Measurements from ENCODE around the gene RGS7. TPM values are rescaled to one million over a fixed set of nuclear protein-coding genes. Genes with fewer than 3 reads are reported as not detected.

Gene RGS7
- total and polyA plus RNA-seq, 2 donors from 2014 or later: 3.6 TPM; not detected in 1

GRCh38 chr1:240803151-240803550 lies 553.9 kb downstream of the RGS7 start:
- TF ChIP-seq CTCF (IDR thresholded peaks at IDR 0.05; ENCODE audit: borderline replicate concordance, extremely low read depth, insufficient read depth): no peak
- intact Hi-C loops (cut with DNase I): no loop called here
- Histone ChIP-seq H3K27ac (ENCODE audit: low read depth in 2 of 2, low read length in 2 of 2) (no peak overlapping the region), H3K9me3 (ENCODE audit: control insufficient read depth in 2 of 3, insufficient read depth in 1 of 3, low read length in 3 of 3) (no peaks in the 10 kb centered on the region), H3K36me3 (ENCODE audit: control insufficient read depth in 2 of 3, insufficient read depth in 3 of 3, low read length in 3 of 3) (no peaks in the 10 kb centered on the region), H3K27me3 (ENCODE audit: control insufficient read depth, insufficient read depth, low read length) (no peaks in the 10 kb centered on the region), H3K9ac (ENCODE audit: low read length in 3 of 3) (no peak overlapping the region), H3K4me3 (ENCODE audit: low read length in 3 of 3) (no peak overlapping the region), H3K4me1 (ENCODE audit: control insufficient read depth in 2 of 3, insufficient read depth in 2 of 3, low read depth in 1 of 3, low read length in 3 of 3) (no peaks in the 10 kb centered on the region)
- DNase-seq (no peak), FAIRE-seq (no peak)

GRCh38 chr1:240802271-240802670 lies 554.7 kb downstream of the RGS7 start:
- intact Hi-C loops (cut with DNase I): no loop called here
- FAIRE-seq (no peak), DNase-seq (no peak)
- Histone ChIP-seq H3K27ac (ENCODE audit: low read depth in 2 of 2, low read length in 2 of 2) (no peak overlapping the region), H3K36me3 (ENCODE audit: control insufficient read depth in 2 of 3, insufficient read depth in 3 of 3, low read length in 3 of 3) (no peaks in the 10 kb centered on the region), H3K4me3 (ENCODE audit: low read length in 3 of 3) (no peak overlapping the region), H3K27me3 (ENCODE audit: control insufficient read depth, insufficient read depth, low read length) (no peaks in the 10 kb centered on the region), H3K9me3 (ENCODE audit: control insufficient read depth in 2 of 3, insufficient read depth in 1 of 3, low read length in 3 of 3) (no peaks in the 10 kb centered on the region), H3K9ac (ENCODE audit: low read length in 3 of 3) (no peak overlapping the region), H3K4me1 (ENCODE audit: control insufficient read depth in 2 of 3, insufficient read depth in 2 of 3, low read depth in 1 of 3, low read length in 3 of 3) (no peaks in the 10 kb centered on the region)
- no peak for TF ChIP-seq CTCF (IDR thresholded peaks at IDR 0.05; ENCODE audit: borderline replicate concordance, extremely low read depth, insufficient read depth)

GRCh38 chr1:240801442-240801841 lies 555.6 kb downstream of the RGS7 start:
- H3K4me3 ChIP-seq (ENCODE audit: low read length in 3 of 3): no peak overlapping the region
- no peak for DNase-seq
- no peak for TF ChIP-seq CTCF (IDR thresholded peaks at IDR 0.05; ENCODE audit: borderline replicate concordance, extremely low read depth, insufficient read depth)
- no peaks in the 10 kb centered on the region for H3K4me1 ChIP-seq (ENCODE audit: control insufficient read depth in 2 of 3, insufficient read depth in 2 of 3, low read depth in 1 of 3, low read length in 3 of 3)
- FAIRE-seq: no peak
- H3K9ac ChIP-seq (ENCODE audit: low read length in 3 of 3): no peak overlapping the region
- no peaks in the 10 kb centered on the region for H3K36me3 ChIP-seq (ENCODE audit: control insufficient read depth in 2 of 3, insufficient read depth in 3 of 3, low read length in 3 of 3)
- intact Hi-C loops (cut with DNase I): no loop called here
- no peak overlapping the region for H3K27ac ChIP-seq (ENCODE audit: low read depth in 2 of 2, low read length in 2 of 2)
- no peaks in the 10 kb centered on the region for H3K27me3 ChIP-seq (ENCODE audit: control insufficient read depth, insufficient read depth, low read length)
- H3K9me3 ChIP-seq (ENCODE audit: control insufficient read depth in 2 of 3, insufficient read depth in 1 of 3, low read length in 3 of 3): no peaks in the 10 kb centered on the region

- H3K27ac ChIP-seq (ENCODE audit: low read depth in 2 of 2, low read length in 2 of 2): no peak overlapping the region
- H3K4me3 ChIP-seq (ENCODE audit: low read length in 3 of 3): no peak overlapping the region
- TF ChIP-seq CTCF (IDR thresholded peaks at IDR 0.05; ENCODE audit: borderline replicate concordance, extremely low read depth, insufficient read depth): no peak
- no peak for DNase-seq
- H3K9ac ChIP-seq (ENCODE audit: low read length in 3 of 3): no peak overlapping the region
- H3K27me3 ChIP-seq (ENCODE audit: control insufficient read depth, insufficient read depth, low read length): no peaks in the 10 kb centered on the region
- no peaks in the 10 kb centered on the region for H3K9me3 ChIP-seq (ENCODE audit: control insufficient read depth in 2 of 3, insufficient read depth in 1 of 3, low read length in 3 of 3)
- intact Hi-C loops (cut with DNase I): no loop called here
- FAIRE-seq: no peak
- H3K36me3 ChIP-seq (ENCODE audit: control insufficient read depth in 2 of 3, insufficient read depth in 3 of 3, low read length in 3 of 3): no peaks in the 10 kb centered on the region
- no peaks in the 10 kb centered on the region for H3K4me1 ChIP-seq (ENCODE audit: control insufficient read depth in 2 of 3, insufficient read depth in 2 of 3, low read depth in 1 of 3, low read length in 3 of 3)
Measured at GRCh38 chr1:240800291-240800690, 556.7 kb downstream of the RGS7 start.
